ENCODE results near the gene PLPP4.

The PLPP4 gene

DNA sequence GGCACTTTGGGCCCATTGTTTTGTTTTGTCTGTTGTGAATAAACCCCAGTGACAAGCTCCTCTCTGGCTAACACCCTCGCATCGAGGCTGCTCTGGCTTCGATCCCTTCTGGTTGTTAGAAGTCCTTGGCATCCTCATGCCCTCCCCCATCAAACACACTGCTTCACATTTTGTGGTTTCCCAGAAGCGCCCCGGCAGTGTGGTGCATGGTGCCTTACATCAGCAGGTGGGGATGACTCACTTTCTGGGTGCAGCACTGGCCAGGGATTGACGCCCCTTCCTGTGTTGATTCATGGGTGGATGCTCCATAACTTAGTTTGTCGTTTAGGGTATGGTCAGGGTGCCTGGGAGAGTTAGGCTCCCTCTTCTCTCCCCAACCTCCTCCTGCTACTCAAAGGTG lies 51.4 kb downstream of the PLPP4 start:
- TF ChIP-seq, protein P1, sequence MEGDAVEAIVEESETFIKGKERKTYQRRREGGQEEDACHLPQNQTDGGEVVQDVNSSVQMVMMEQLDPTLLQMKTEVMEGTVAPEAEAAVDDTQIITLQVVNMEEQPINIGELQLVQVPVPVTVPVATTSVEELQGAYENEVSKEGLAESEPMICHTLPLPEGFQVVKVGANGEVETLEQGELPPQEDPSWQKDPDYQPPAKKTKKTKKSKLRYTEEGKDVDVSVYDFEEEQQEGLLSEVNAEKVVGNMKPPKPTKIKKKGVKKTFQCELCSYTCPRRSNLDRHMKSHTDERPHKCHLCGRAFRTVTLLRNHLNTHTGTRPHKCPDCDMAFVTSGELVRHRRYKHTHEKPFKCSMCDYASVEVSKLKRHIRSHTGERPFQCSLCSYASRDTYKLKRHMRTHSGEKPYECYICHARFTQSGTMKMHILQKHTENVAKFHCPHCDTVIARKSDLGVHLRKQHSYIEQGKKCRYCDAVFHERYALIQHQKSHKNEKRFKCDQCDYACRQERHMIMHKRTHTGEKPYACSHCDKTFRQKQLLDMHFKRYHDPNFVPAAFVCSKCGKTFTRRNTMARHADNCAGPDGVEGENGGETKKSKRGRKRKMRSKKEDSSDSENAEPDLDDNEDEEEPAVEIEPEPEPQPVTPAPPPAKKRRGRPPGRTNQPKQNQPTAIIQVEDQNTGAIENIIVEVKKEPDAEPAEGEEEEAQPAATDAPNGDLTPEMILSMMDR (conservative IDR thresholded peaks at IDR 0.05) = no peak
- no peak overlapping the region for H3K27ac ChIP-seq

DNA sequence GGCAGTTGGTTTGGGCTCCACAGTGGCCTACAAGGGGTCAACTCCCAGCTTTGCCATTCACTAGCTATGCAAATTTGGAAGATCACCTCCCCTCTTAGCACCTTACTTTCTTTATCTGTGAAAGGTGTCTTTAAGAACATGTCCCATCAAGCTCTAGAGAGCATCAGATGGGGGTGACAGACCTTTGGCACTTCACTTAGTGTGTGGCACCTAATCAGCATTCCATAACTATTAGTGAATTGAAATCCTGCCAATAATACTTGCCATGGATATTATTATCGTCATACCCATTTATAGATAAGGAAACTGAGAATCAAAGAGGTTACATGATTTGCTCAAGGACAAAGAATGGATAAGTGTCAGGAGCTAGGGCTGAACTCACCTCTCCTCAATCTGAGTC lies 51.9 kb downstream of the PLPP4 start:
- H3K27ac ChIP-seq = no peak overlapping the region
- TF ChIP-seq, protein P1 (conservative IDR thresholded peaks at IDR 0.05) = no peak

DNA sequence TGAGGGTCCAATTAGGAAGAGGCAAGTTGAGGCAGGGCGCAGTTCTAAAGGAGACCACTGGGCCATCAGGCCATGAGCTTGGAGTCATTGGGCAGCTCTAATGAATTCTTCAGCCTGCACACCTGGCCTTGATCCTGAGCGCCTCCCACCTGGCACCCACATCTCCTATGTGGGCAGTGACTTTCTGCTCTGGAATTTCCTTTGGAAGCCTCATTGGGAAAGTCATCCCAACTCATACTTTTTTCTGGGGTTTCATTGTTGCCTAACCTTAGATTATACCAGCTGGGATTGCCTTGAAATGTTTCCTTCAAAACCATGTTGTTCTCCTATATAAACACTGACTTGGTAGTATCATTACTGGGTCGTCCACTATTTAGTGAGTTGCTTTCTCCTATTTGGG lies 54.1 kb downstream of the PLPP4 start:
- TF ChIP-seq, protein P1 (conservative IDR thresholded peaks at IDR 0.05) = no peak
- no peak overlapping the region for H3K27ac ChIP-seq

DNA sequence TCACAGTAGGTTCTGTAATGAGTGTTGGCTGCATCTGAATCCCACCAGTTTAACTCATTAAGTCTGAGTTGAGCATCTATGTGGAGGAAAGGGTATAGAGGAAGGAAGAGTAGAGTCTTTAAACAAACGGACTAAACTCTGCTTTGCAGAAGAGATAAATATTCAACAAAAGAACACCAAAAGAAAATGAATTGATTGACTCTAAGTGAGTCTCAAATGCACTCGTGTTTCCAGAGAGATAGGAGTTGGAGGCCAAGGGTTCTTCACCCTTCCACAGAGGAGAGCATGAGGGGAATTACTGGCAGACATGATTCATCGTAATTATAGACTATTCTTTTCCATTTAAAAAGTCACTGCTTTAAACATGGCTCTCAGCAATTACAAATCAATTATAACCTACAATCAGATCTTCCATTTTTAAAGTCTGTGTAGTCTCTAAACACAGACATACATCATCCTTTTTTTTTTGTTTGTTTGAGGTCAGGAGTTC lies 56.3 kb downstream of the PLPP4 start:
- TF ChIP-seq, protein P1 (conservative IDR thresholded peaks at IDR 0.05) = no peak
- H3K27ac ChIP-seq = no peak overlapping the region

DNA sequence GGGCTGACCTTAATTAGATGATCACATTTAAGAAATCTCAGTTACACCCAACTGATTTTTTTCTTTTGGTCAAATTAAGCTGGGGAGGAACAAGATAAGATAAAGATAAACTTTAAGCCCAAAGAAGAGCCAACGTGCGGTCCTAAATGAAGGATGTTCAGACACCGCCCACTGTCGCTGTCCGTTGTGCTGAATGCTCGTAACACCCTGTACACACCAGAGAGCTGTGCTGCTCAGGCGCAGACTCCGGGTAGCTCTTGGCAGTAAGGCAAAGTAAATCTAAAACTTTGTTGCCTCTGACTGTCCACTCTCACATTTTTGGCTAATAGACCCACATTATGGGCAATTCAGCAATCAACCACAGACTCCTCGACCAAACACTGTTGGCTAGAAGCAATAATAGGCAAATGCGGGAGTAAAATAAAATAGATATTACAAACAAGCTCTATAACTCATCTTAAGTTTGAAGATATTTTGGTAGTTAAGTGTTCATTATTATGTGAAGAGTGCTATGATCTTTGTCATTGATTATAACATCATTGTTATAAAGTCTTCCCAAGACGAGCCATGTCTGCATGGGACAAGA lies 57.1 kb downstream of the PLPP4 start:
- TF ChIP-seq, protein P1 (conservative IDR thresholded peaks at IDR 0.05) = no peak

DNA sequence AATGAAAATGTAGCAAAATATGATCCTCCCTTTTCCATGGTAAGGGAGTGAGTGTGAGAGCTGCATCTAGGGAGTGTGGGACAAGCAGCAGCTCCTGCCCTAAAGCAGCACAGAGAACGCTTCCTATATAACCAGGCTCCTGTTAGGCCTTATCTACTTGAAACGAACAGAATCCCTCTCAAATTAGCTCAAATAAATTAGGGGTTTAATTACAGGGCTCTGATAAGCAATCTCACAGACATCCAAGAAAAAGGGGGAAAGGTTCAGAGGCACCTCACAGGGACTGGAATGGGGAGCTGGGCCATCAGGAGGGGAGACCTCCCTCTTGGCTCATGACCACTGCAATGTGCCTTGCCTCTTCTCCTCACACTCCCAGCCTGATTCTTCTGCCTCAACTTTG lies 57.9 kb downstream of the PLPP4 start:
- TF ChIP-seq, protein P1 (conservative IDR thresholded peaks at IDR 0.05) = no peak
- no peak overlapping the region for H3K27ac ChIP-seq

More for the DNA sequence above, 57.1 kb downstream of the PLPP4 start:
- no peak overlapping the region for H3K27ac ChIP-seq

DNA sequence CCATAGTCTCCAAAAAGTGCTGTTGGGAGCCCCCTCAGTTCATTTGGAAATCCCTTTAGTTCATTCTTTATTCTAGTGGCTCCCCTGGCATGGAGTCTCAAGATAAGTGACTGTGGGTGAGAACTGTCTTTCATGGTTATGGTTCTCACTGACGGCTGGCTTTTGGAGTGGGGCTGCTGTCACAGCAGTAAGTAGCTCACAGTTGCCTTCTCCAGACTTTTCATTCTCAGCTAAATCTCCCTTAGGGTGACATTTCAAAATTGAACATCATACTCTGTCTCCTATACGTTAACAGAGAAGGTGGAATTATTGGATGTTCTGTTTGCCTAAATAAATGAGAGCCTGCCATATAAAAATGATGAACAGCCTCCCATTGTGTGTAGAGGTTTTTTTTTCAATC lies 58.7 kb downstream of the PLPP4 start:
- TF ChIP-seq, protein P1 (conservative IDR thresholded peaks at IDR 0.05) = no peak
- H3K27ac ChIP-seq = no peak overlapping the region
